GM21526 (cell line): ENCODE results near the gene TMEM108.
A peak's percentile ranks its signal among the peaks of the same experiment; 100 is the strongest.

Experiments used
- ATAC-seq: cut with Tn5 transposase; IDR thresholded peaks from one replicate; pipeline ENCODE4 v1.9.1; 2021; ENCODE audit warnings: moderate library complexity; ENCODE audit not compliant: unreplicated experiment, low FRiP score

TMEM108 gene

GRCh38 chr3:133269393-133269792 lies 231.2 kb downstream of the TMEM108 start:
- no peak for ATAC-seq

GRCh38 chr3:133270631-133271030 lies 232.4 kb downstream of the TMEM108 start:
- no peak for ATAC-seq

GRCh38 chr3:133271042-133271441 lies 232.9 kb downstream of the TMEM108 start:
- ATAC-seq, result no peak

GRCh38 chr3:133271539-133271938 lies 233.3 kb downstream of the TMEM108 start:
- no peak for ATAC-seq

GRCh38 chr3:133273346-133273745 lies 235.2 kb downstream of the TMEM108 start:
- ATAC-seq, result no peak

GRCh38 chr3:133274477-133274876 lies 236.3 kb downstream of the TMEM108 start:
- no peak for ATAC-seq

- peak; percentile 54 for ATAC-seq
These were observed 238.4 kb downstream of the TMEM108 start for GRCh38 chr3:133276594-133276993.

GRCh38 chr3:133277813-133278212 lies 239.6 kb downstream of the TMEM108 start:
- ATAC-seq, result no peak

GRCh38 chr3:133278260-133279043 lies 240.3 kb downstream of the TMEM108 start:
- no peak for ATAC-seq

- no peak for ATAC-seq
These were observed 242.4 kb downstream of the TMEM108 start for GRCh38 chr3:133280586-133280985.

- ATAC-seq, result no peak
These were observed 244.0 kb downstream of the TMEM108 start for GRCh38 chr3:133282236-133282635.

- no peak for ATAC-seq
These were observed 246.0 kb downstream of the TMEM108 start for GRCh38 chr3:133283958-133284807.

GRCh38 chr3:133289322-133289721 lies 251.1 kb downstream of the TMEM108 start:
- no peak for ATAC-seq

- ATAC-seq, result no peak
These were observed 254.1 kb downstream of the TMEM108 start for GRCh38 chr3:133292296-133292695.

GRCh38 chr3:133293397-133294110 lies 255.4 kb downstream of the TMEM108 start:
- ATAC-seq, result no peak

- ATAC-seq, result no peak
These were observed 256.1 kb downstream of the TMEM108 start for GRCh38 chr3:133294253-133294652.

- no peak for ATAC-seq
These were observed 257.2 kb downstream of the TMEM108 start for GRCh38 chr3:133295199-133295901.

GRCh38 chr3:133295944-133296917 lies 258.0 kb downstream of the TMEM108 start:
- no peak for ATAC-seq

- no peak for ATAC-seq
These were observed 258.8 kb downstream of the TMEM108 start for GRCh38 chr3:133296981-133297380.
